NCI-H2029 (cell line): ENCODE measurements around the gene ERICH2.
"Not testable (repeated sequence)": the region's sequence is repeated elsewhere in the genome, so short reads cannot be mapped to it uniquely, and the experiment has no call there.

ENCODE experiments used
- DNase-seq: peaks from one replicate; lab custom pipeline; 2025; lab: John Stamatoyannopoulos, UW

Gene ERICH2

DNA sequence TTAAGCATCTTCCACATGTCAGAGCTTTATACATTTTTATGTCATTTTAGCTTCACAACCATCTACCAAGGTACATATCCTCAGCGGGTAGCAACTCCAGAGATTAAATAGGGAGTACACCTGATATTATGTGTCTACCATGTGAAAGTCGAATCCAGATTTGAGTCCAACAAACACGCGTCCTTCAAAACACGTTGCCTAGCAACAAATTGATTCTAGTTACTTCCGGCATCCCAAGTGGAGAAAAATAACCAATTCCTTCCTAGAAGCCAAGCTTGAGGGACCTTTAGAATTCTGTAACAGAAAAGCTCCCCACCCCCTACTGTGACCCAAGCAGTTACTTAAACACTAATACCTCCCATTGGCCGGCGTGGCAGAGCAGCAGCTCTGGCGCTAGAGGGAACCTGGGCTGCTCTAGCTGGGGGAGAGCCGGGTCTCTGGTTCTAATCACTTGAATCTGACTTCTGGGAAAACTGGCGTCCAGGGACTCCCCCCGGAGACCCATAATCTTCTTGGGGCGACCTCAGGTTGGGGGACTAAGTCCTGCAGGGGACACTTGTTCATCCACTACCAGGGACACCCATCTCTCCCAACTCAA lies at the start of gene ERICH2:
Gene ERICH2, plus strand, starts transcription at position 371 of the 598 bp plus-strand sequence. CDS start 304 bp downstream, outside the sequence.
- peak; percentile 82 for DNase-seq

DNA sequence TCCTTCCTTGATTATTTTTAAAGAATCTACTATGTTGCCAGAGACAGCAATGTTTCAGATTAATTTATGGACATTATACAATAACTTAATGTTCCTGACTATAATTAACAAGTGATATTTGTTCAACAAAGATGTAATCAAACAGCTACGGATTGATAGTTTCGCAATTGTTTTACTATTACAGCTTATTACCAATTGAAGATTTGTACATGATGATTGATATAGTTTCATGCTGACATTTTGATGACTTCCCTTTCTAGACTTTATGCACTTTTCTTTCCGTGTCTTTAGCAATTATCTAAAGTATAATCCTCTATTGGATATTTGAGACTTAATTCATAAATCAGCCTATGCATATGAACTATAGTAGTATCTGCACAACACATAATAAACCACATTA lies 48.5 kb upstream of the ERICH2 start:
- DNase-seq, result no peak

DNA sequence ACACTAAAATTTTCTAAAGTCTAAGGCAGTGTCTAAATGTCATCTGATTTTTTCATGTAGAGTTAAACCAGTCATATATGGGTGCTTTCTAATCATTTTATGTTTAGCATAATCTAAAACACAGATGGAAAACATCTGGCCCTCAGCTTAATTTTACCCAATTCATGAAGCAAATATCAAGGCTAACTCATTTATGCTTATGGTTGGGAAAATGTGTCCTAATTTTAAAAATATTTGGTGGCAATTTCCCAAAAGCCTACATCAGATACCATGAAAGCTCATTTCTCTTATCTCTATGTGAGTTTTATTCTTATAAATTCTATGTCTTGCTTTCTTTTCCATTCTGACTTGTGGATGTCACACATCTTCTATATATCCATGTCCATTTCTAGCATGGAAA lies 47.9 kb upstream of the ERICH2 start:
- DNase-seq, result no peak

GRCh38 chr2:170723446-170723958 lies 46.7 kb upstream of the ERICH2 start:
- no peak for DNase-seq

DNA sequence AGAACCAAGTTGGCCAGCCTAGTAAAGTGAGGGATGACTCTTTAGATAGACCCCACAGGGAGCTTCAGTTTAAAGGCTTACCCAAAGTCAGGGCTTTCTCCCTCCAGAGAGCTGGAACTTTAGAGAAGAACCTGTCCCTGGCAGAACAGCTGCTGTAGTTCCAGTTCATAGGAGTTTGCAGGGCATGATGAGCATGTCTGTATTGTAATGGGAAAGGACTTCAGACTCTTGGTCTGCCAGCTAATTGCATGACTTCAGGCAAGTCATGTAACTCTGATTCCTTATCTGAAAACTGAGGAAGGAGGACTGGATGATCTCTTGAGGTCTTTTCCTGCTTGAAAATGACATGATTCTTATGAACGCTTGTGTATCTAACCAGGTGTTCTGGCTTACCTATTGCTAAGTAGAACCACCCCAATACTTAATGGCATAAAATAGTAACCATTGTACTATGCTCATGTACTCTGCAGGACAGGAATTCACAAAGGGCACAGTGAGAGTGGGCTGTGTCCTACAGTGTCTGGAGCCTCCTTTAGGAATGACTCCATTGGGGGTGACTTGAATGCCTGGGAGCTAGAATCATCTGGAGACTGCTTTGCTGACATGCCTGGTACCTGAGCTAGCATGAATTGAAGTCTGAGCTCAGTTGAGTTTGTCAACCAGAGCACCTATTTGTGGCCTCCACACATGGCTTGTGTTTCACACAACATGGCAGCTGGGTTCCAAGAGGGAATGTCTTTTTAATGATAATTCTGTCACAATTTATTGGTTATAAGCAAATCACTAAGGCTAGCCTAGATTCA lies 36.2 kb upstream of the ERICH2 start:
- no peak for DNase-seq

GRCh38 chr2:170734601-170735000 lies 35.6 kb upstream of the ERICH2 start:
- DNase-seq, result not testable (repeated sequence)

GRCh38 chr2:170736628-170737027 lies 33.5 kb upstream of the ERICH2 start:
- no peak for DNase-seq

- DNase-seq, result no peak
Measured at GRCh38 chr2:170737406-170737805, 32.8 kb upstream of the ERICH2 start.

- no peak for DNase-seq
Measured at GRCh38 chr2:170737821-170738220, 32.4 kb upstream of the ERICH2 start.

DNA sequence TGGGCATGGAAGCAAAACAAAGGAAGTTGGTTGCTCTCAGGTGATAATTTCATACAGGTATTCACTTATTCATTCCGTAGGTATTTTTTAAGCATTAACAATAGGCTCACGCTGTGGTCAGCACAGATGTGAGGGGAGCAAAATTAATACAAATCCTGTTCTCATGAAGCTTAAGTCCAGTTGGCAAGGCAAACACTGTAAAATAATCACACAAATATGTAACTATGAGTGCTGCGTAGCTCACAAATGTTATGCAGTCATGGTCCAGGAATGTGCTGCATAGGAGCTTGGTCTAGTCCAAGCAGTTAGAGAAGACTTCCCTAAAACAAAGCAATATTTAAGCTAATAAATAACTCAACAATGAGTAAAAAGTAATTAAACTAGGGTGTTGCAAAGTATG lies 31.1 kb upstream of the ERICH2 start:
- DNase-seq, result no peak

DNA sequence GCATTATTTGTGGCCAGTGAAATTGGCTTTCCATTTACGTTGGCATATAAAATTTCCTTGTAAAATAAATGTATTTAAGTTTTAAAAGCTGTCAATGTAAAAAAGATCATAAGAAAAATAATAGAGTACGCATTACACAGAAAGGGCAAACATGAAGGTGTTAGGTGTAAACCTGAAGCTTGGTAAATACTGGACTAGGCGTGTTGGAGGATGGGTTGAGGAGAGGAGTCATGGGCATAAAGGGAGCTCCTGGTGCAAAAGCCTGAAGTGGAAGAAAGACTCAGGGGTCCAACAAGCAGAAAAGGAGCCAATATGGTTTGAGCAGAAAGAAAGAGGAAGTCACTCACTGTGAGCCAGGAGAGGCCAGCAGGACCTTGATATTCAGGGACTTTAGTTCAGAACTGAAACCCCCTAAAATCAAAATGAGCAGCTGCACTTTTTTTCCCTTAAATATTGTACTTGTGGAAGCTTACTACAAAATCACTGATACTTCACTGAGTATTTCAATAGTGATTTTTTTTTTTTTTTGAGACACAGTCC lies 30.6 kb upstream of the ERICH2 start:
- DNase-seq, result no peak

- no peak for DNase-seq
Measured at GRCh38 chr2:170740660-170741059, 29.5 kb upstream of the ERICH2 start.

DNA sequence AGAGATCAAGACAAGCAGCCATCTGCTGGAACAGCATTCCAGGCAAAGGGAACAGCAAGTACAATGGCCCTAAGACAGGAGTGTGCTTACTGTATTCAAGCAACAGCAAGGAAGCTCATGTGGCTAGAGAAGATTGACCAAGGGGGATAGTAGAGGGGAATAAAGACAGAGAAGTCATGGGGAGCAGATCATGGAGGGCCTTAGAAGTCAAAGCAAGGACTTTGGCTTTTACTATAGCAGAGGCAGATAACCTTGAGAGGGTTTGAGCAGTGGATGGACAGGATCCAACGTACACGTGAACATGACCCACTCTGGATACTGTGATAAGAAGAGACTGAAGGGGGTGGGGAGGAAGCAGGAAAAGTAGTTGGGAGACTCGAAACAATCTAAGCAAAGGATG lies 28.2 kb upstream of the ERICH2 start:
- no peak for DNase-seq

- DNase-seq, result no peak
Measured at GRCh38 chr2:170742896-170743529, 27.2 kb upstream of the ERICH2 start.

- no peak for DNase-seq
Measured at GRCh38 chr2:170743530-170744239, 26.5 kb upstream of the ERICH2 start.

GRCh38 chr2:170744248-170745002 lies 25.8 kb upstream of the ERICH2 start:
- DNase-seq, result peak; percentile 44

DNA sequence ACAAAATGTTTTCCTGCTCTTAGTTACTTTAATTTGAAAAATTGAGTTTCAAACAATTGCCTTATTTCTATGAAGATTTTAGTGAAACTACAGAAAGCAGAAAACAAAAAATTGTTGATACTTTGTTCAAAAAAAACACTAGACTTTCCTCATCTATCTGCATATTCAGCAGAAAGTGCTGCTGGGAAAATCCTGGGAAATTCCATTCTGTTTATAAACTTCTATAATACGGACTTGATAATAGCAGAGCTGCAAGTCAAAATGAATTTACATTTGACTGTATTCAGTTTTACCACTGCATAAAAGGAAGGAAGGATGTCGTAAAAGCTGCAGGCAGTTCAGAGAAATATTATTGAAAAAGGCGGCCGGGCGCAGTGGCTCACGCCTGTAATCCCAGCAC lies 24.9 kb upstream of the ERICH2 start:
- no peak for DNase-seq

DNA sequence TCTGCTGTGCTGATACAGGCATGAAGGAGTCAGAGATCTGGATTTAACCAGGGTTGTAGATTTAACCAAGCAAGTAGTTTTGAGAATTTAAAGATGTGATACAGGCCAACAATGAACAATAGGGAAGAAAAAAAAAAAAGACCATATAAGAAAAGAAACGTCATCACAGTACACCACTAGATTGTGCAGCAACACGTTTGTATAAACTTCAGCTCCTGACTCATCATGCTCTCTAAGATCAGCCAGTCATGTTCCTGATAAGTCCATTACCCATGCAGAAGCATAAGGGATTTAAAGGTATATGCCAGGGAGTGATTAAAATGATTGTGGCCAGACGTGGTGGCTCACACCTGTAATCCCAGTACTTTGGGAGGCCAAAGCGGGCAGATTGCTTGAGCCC lies 22.3 kb upstream of the ERICH2 start:
- DNase-seq, result no peak

DNA sequence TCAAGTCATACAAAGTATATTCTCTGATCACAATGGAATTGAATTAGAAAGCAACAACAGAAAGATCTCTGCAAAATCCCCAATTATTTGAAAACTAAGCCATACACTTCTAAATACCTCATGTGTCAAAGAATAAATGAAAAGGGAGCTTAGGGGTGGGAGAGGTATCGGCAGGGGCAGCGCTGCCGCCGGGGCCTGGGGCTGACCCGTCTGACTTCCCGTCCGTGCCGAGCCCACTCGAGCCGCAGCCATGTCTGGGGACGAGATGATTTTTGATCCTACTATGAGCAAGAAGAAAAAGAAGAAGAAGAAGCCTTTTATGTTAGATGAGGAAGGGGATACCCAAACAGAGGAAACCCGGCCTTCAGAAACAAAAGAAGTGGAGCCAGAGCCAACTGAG lies 18.6 kb upstream of the ERICH2 start:
- not testable (repeated sequence) for DNase-seq

DNA sequence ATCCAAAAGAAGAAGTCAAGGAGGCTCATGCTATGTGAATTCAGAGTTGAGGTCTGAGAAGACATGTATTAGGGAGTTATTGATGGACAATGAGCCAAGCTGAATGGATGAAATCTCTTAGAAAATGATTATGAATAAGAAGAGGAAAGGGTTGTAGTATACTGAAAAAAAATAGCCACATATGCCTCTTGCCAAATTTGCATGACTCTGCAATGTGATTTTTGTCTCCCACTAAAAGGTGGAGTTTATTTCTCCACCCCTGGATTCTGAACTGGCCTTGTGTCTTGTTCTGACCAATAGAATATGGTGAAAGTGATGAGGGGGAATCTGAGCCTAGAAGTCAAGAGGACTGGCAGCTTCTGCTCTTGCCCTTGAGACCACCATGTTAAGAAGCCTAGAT lies 8.6 kb upstream of the ERICH2 start:
- no peak for DNase-seq

- no peak for DNase-seq
Measured at GRCh38 chr2:170762760-170763159, 7.4 kb upstream of the ERICH2 start.
